ENCODE results near the gene FASTKD3.
A peak's percentile ranks its signal among the peaks of the same experiment; 100 is the strongest.

The FASTKD3 gene

GRCh38 chr5:7849681-7850394, 19.0 kb downstream of the FASTKD3 start:
- DNase-seq = peak in 1 of 2 experiments; percentile 17

- DNase-seq = no peak
These were observed 20.5 kb downstream of the FASTKD3 start for GRCh38 chr5:7848296-7848695.

DNA sequence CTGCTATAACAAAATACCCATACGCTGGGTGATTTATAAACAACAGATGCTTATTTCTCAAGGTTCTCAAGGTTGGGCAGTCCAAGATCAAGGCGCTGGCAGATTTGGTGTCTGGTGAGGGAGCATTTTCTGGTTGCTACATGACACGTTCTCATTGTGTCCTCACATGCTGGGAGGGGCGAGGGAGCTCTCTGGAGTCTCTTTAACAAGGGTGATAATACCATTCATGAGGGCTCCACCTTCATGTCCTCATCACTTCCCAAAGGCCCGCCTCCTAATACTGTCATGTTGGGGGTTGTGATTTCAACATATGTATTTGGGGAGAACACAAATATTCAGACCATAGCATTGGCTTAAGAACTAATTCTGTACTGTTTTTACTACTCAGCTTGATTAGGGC, 22.5 kb downstream of the FASTKD3 start:
- no peak for DNase-seq

DNA sequence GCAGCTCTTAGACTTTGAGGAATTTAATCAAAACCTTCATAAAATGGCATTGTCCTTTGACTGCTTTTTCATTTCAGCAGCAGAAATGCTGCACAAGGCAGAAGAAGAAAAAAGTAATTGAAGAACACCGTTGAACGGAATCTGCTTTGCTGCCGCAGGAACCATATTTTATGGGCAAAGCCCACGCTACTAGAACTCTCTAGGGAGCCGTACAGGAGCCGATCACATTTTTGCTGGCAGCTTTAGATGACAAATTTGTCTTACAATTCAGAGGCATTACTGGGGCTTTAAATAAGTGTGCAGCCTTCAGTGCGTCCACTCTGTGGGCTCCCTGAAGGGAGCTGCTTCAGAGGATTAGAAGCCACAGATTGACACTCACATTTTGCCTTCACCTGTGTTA, 23.3 kb downstream of the FASTKD3 start:
- no peak for DNase-seq

DNA sequence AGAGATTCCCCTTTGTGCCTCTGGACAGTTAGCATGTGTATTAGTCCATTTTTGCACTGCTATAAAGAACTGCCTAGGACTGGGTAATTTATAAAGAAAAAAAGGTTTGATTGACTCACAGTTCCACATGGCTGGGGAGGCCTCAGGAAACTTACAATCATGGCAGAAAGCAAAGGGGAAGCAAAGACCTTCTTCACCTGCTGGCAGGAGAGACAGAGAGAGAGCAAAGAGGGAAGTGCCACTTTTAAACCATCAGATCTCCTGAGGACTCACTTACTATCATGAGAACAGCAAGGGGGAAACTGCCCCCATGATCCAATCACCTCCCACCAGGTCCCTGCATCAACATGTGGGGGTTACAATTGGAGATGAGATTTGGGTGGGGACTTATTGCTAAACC, 23.9 kb downstream of the FASTKD3 start:
- DNase-seq = no peak

DNA sequence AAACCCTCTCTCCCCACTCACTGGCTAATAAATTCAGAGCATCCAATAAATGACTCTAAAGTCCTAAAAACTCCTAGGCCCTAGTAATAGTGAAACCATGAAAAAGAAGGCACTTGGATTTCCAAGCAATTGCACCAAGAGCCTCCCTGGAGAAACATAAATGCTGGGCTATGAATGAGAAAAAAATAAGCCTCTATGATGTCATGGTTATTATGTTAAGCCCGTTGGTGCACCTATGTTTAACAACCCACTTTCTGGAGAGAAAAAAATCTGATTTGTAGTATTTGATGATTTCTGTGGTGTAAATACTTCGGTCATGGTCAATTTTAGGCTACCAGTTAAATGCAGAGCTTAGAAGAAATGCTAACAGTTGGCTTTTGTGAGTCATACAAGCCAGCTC, 26.3 kb downstream of the FASTKD3 start:
- no peak for DNase-seq

DNA sequence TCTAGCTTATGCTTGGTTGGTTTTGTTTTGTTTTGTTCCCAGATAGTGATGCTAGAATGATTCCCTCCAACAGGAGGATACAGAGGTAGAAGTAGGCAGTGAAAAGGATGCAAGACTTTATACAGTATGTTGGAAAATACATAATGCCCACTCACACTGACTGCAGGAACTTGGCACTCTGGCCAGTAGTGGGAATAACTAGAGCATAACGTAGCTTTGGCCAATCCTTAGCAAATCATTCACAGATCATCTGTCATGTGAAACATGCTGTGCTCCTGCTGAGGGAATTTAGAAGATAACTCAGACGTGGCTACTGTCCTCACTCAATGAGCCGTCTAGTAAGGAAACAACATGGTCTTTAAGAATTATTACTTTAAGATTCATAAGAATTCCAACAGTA, 31.4 kb downstream of the FASTKD3 start:
- no peak for DNase-seq

DNA sequence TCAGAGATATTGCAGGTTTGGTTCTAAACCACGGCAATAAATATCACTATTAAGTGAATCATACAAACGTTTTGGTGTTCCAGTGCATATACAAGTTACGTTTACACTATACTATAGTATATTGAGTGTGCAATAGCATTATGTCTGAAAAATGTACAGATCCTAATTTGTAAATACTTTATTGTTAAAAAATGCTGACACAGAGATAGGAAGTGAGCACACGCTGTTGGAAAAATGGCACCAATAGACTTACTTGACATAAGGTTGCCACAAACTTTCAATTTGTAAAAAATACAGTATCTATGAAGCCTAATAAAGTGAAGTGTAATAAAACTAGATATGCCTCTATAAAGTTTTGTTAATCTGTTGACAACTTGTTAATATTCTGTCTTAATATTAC, 33.8 kb downstream of the FASTKD3 start:
- no peak for DNase-seq

GRCh38 chr5:7828269-7828668, 40.6 kb downstream of the FASTKD3 start:
- DNase-seq = no peak

DNA sequence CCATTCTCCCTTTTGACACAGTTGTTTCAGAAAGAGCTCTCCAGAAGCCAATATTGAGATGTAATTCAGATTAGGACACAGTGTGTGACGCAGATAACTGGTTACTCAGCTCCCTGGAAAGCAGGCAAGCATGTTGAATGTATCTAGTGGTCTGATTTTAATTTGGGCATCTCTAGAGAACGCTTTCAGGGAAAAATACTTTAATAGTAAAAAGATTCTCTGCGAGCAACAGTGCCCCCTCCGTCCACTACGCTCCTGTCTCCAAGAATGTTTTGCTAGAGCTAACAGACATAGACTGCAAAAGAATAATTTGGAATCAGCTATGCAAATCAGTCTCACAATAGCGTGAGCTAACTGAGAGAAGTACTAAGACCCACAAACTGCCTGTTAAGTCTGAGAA, 41.2 kb downstream of the FASTKD3 start:
- no peak for DNase-seq

- no peak for DNase-seq
These were observed 43.2 kb downstream of the FASTKD3 start for GRCh38 chr5:7825630-7826029.

DNA sequence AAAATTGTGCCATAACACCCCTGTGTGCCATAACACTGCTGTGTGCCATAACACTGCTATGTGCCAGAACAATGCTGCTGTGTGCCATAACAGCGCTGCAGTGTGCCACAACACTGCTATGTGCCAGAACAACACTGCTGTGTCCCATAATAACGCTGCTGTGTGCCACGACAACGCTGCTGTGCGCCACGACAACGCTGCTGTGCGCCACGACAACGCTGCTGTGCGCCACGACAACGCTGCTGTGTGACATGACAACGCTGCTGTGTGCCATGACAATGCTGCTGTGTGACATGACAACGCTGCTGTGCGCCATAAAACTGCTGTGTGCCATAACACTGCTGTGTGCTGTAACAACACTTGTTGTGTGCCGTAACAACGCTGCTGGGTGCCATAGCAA, 43.8 kb downstream of the FASTKD3 start:
- DNase-seq = no peak

- no peak for DNase-seq
These were observed 45.2 kb downstream of the FASTKD3 start for GRCh38 chr5:7823594-7823993.

- DNase-seq = no peak
These were observed 46.4 kb downstream of the FASTKD3 start for GRCh38 chr5:7822449-7822848.

DNA sequence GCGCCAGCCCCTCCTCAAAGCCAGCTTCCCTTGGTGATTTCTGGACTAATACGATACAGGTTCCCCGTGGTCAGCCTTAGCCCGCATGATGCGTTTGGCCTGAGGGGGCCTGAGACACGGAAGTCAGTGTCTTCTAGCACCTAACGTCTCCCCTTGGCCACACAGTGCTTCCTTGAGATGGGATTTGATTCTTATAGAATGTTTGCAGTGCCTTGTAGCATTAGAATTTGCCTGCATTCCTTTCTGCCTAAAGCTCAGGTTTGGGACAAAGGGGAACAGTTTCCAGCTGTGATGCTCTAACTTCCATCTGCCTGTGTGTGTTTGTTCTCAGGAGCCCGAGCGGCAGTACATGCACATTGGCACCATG, 52.3 kb downstream of the FASTKD3 start:
- no peak for DNase-seq

DNA sequence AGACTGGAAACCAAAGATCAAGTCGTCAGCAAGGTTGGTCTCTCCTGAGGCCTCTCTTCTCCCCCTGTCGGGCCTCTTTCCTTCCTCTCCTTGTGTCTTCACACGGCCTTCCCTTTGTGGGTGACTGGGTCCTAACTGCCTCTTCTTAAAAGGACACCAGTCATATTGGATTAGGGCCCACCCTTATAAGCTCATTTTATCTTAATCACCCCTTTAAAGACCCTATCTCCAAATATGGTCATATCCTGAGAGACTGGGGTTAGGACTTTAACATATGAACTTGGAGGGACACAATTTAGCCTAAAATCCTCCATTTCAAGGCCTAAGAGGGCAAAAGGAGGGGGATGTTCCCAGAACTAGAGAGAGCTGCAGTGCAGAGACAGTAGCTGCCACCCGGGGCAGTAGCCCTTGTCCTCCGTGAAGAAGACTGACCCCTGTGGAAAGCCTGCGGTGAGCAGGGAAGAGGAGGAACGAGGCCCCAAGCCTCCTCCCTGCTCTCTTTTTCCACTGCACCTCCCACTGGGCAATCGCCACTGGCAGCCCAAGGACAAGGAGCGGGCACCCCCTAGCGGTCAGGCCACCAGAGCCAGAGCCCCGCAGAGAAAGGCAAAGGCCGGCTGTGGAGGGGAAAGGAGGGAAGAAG, 52.8 kb downstream of the FASTKD3 start:
- peak; percentile 78 to 80 for DNase-seq

DNA sequence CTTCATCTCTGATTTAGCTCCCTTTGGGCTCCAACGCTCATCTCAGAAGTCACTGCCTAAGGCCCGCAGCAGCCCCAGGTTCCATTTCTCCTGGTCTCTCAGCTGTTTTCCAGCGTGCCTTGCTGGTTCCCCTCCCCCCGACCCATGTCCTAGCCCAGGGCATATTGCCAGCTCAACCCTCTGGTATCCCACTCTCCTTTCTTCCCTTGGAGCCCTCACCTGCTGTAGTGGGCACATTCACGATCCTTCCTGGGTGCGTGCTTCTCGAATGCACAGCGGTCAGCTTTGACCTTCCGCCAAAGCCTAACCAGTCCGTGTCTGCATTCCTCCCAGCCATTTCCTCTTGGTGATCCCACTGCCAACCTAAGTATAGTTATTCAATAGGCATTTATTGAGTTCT, 54.0 kb downstream of the FASTKD3 start:
- DNase-seq = no peak

DNA sequence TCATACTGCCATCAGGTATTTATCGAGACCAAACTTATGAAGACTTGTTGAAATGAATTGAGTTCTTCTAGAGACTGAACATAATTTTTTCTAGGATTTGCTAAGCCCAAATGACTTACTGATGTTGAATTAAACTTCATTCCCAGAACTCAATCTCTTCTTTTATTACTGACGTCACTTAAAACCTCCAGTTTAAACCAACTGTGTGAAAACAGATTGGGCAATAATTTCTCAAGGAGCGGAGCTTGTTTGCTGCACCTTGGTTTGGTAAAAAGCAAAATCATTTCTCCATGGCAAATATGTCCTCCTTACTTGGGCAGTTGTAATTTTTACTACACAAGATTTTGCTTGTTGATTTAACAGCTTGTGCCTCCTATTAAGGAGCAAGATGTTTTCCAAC, 55.3 kb downstream of the FASTKD3 start:
- DNase-seq = no peak

GRCh38 chr5:7813007-7813406, 55.8 kb downstream of the FASTKD3 start:
- DNase-seq = no peak

DNA sequence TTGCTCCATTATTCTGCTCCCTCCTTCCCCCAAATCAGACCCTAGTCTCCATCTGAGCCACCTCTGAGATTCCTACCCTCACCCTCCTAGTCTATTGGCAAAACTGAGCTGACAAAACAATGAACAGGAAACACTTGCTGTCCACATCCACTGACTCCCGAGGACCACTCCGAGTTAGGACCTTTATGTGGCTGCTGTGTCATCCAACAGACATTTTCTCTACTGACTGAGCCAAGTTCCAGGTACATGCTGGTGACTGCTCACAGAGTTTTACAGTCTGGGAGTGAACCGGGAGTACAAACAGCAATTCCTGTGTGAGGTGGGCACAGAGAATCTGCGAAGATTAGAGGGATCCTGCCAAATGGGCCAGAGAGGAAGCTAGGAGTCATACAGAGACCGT, 57.1 kb downstream of the FASTKD3 start:
- DNase-seq = no peak

Data from activated CD4-positive, alpha-beta T cell treated with anti-CD3 and anti-CD28 coated beads, Interleukin-2, amount 50 U/mL, for 48 hours (primary cell).